GF-D8 (cell line): ENCODE measurements around the gene SIPA1L3.

Source experiments
- DNase-seq: peaks from one replicate; lab custom pipeline; 2025; lab: John Stamatoyannopoulos, UW

SIPA1L3 gene

DNA sequence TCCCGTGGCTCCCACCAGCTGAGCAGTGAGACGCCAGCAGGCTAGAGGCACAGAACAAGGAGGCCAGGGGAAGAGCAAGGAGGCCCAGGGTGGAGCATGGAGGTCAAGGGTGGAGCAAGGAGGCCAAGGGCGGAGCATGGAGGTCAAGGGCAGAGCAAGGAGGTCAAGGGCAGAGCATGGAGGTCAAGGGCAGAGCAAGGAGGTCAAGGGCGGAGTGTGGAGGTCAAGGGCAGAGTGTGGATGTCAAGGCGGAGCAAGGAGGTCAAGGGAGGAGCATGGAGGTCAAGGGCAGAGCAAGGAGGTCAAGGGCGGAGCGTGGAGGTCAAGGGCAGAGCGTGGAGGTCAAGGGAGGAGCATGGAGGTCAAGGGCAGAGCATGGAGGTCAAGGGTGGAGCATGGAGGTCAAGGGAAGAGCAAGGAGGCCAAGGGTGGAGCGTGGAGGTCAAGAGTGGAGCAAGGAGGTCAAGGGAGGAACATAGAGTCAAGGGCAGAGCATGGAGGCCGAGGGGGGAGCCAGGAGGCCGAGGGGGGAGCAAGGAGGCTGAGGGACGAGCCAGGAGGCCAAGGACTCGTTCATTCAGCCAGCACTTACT lies 289.3 kb downstream of the SIPA1L3 start:
- DNase-seq: no peak

DNA sequence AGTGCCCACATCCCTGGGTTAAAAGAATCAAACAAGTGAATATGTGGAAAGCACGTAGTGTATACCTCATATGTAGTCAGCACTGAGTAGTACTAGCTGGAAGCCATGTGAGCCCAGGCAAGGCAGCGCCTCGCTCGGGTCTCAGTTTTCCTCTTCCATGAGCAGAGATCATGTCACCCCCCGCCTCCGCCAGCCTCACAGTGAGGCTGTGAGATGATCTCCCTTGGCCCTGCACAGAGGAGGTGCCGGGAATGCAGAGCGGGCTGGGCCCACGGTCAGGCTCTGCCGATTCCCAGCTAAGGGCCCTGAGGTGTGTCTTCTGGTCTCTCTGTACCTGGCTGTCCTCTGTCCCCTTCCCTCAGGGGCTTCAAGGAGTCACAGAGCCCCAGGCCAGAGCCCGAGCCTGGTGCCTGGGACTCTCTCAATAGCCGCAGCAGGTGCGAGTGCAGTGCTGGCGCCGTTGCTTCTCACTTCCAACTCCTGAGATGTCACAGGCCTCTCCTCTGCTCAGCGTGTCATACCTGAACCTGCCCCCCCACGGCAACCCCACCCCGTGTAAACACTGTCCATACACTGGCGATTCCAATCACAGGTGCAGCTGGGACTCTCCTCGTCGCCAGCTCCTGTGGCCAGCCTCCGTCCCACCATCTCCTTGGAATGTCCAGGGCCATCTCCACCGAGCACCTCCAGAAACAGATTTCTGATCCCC lies 290.1 kb downstream of the SIPA1L3 start:
- no peak for DNase-seq

DNA sequence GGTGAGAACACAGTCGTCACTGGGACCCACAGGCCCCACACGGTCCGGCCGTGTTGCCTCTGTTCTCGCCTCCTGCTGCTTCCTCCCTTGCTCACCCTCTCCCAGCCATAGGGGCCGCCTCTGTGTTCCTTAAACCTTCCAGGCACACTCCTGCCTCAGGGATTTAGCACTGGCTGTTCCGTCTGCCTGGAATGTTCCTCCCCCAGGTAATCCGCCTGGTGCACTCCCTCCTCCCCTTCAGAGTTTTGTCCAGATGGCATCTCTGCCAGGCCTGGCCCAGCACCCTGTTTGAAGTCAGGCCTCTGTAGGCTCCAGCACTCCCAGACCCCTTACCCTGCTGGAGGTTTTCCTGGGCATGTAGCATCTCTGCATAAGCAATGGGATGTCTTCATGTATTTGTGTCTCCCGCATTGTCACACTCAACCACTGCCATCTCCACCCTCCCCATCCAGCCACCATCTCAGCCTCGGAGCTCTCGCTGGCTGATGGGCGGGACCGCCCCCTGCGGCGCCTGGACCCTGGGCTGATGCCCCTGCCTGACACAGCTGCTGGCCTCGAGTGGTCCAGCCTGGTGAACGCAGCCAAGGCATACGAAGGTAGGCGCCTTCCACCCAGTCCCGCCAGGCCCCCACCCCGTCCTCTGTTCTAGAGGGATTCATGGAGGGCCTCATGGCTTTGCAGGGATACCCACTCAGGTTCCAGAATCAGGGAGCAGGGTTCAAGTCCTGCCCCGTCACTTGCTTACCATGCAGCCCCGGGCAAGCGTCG lies 291.1 kb downstream of the SIPA1L3 start:
- DNase-seq: no peak

DNA sequence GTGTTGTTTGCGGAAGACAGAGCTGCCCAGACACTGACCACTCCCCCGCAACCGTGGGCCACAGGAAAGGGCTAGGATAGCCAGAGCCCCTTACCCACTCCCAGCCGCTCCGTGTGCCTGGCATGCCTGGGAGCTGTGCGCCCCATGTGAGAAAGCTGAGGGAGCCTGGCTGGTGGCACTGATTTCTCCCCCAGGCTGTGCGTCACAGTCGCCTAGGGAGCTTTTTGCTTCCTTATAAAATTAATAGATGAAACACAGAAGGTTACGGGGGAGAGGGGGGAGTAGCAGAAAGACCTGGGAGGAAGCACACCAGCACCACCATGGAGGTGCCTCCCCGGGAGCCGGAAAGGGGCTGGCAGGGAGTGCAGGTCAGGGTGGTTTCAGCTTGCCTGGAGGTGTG lies 292.3 kb downstream of the SIPA1L3 start:
- no peak for DNase-seq

DNA sequence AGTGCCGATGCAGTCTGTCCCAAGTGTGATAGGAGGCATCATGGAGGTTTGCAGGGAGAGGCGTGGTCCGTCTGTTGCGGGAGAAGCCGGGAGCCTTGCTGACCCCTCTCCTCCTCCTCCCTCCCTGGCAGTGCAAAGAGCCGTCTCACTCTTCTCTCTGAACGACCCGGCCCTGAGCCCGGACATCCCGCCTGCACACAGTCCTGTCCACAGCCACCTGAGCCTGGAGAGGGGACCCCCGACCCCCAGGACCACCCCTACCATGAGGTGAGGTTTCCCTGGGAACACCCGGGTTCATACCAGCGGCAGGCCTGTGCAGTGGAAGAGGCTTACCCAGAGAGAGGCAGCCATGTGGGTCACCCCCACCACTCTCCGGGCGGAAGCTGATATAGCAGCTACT lies 294.7 kb downstream of the SIPA1L3 start:
- DNase-seq: no peak

DNA sequence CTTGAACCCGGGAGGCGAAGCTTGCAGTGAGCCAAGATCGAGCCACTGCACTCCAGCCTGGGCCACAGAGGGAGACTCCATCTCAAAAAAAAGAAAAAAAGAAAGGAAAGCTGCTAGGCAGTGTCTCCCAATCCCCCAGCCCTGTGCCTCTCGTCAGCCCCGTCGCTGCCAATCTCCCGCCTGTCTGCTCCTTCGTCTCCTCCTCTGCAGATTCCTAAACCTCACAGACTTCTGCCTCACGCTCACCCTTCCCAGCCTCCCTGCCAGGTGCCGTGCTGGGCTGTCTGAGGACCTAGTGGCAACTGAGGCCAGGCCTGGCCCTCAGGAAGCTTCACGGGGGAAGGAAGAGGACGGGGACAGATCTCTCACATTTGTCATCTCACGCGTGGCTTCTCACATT lies 295.5 kb downstream of the SIPA1L3 start:
- no peak for DNase-seq

DNA sequence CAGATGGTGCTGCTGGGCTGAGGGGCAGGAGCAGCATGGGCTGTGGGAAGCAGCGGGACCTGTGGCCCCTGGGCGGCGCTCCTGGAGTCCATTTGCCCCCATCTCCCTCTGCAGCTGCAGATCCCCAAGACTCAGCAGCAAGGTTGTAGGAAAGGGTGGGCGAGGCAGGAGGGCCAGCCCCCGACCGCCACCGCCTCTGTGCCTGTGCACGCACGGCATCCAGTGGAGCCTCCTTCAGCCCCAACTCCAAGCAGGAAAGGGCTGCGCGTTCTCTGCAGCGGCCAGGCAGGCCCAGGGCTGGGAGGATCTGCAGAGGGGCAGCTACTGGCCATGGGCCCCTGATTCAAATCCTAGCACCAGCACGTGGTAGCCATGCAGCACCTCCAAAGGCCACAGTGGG lies 296.2 kb downstream of the SIPA1L3 start:
- no peak for DNase-seq

DNA sequence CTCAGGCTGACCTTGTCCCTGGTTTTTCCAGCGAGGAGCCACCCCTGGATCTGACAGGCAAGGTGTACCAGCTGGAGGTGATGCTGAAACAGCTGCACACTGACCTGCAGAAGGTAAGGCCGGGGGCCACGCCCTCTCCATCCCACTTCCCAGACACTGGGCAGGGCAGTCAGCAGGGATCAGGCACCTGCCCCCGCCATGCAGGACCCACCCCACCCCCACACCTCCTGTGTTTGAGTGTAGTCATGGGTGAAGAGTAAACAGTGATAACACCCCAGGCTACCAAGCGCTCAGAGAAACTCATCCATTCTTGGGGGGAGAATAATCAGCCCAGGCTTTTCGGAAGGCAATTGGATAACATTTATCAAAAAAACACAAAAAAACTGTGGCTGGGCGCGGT lies 297.1 kb downstream of the SIPA1L3 start:
- DNase-seq: no peak

DNA sequence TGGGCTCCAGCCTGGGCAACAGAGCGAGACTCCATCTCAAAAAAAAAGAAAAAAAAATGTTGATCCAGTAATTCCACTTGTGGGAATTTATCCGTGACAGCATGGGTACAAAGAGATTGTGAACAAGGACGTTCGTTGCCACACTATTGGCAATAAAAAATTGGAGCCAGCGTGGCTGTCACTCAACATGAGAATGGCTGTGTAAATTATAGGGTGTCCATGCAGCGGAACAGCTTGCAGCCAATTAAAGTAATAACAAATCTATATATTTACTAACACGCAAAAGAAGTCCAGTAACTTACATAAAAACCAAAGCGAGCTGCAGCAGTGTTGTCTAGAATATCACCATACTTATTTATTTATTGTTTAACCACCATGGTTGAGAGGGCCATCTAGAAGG lies 297.7 kb downstream of the SIPA1L3 start:
- no peak for DNase-seq

DNA sequence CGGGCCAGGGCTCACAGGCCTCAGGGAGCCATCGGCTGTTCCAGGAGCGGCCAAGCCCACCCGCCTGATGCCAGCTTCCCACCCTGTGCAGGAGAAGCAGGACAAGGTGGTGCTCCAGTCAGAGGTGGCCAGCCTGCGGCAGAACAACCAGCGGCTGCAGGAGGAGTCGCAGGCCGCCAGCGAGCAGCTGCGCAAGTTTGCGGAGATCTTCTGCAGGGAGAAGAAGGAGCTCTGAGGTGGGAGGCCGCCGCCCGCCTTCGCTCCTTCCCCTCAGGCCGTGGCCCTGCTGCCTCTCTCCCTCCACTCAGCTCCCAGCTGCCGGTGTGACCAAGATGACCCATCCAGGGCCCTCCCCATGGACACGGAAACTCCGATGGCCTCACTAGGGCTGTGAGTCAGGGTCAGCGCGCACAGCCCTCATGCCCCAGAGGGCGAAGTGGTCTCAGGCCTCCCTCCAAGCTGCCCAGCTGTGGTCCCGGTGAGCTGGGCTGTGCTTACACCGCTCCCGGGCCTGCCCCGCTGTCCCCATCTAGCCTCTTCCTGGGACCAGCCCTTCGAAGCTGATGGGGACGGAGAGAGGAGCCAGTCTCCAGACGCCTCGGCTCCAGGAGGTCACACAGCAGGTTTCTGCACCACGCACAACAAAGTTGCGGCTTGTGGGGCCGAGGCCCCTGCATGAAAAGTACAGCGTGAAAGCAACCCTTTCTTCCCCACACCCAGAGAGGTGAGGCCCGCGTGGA lies 299.2 kb downstream of the SIPA1L3 start:
- DNase-seq: no peak

DNA sequence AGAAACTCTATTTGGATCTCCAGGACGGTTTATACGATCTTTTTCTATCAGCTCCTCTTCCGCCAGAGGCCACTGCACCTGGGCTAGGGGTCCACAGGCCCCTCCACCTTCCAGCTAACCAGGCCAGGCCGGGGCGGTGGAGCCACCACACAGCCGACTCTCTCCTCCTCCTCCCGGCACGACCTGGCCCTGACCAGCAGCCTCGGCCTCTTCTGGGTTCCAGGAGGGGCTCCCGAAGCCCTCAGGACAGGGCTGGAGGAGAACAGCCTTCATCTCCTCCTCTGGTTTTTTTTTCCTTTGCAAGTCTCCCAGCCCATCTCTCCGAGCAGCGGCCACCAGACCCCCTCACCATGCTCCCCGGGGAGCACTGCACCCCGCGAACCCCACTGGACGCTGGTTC lies 299.9 kb downstream of the SIPA1L3 start:
- DNase-seq: no peak

DNA sequence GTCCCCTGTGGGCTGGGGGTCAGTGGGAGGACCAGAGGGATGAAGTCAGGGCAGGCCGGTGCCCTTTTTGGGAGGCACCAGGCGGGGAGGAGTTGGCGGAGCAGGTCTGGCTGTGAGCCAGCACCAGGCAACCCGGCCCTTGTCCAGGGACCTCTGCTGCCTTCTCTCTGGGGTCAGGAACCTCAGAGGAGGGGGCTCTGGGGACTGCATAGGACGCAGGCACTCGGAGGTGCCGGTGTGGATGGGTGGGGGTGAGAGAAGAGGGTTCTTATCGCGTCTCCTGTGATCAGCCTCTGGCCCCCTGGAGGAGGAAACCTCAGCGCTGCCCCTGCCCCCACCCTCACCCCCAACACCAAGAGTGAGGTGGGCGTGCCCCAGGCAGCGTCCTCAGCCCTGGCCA lies 300.5 kb downstream of the SIPA1L3 start:
- DNase-seq: no peak

DNA sequence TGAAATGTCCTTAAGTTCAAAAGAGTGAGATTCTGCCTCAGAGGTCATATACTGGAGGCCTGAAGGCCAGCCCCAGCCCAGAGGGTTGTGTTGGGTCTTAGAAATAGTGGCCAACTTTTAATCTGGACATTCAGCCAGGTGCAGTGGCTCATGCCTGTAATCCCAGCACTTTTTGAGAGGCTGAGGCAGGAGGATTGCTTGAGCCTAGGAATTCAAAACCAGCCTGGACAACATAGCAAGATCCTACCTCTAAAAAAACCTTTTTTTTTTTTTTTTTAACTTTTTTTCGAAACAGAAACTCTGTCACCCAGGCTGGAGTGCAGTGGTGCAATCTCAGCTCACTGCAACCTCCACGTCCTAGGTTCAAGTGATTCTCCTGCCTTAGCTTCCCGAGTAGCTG lies 301.6 kb downstream of the SIPA1L3 start:
- no peak for DNase-seq

DNA sequence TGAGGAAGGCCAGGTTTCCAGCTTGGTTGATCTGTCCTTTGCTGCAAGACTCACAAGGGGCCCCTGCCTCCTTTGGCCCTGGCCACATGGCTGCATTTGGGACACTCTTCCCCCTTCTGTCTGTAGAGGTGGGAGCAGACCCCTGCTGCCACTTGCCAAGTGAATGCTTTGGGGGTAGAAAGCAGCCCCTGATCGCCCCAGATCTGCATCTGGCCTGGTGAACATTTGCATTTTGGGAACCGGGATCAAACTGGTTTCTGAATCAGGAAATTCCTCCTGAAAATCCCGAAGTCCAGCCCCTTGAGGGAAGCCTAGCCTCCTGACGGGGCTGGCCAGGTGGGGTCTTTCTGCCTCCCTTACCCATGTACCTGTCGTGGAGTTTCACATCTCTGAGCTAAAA lies 302.1 kb downstream of the SIPA1L3 start:
- no peak for DNase-seq

DNA sequence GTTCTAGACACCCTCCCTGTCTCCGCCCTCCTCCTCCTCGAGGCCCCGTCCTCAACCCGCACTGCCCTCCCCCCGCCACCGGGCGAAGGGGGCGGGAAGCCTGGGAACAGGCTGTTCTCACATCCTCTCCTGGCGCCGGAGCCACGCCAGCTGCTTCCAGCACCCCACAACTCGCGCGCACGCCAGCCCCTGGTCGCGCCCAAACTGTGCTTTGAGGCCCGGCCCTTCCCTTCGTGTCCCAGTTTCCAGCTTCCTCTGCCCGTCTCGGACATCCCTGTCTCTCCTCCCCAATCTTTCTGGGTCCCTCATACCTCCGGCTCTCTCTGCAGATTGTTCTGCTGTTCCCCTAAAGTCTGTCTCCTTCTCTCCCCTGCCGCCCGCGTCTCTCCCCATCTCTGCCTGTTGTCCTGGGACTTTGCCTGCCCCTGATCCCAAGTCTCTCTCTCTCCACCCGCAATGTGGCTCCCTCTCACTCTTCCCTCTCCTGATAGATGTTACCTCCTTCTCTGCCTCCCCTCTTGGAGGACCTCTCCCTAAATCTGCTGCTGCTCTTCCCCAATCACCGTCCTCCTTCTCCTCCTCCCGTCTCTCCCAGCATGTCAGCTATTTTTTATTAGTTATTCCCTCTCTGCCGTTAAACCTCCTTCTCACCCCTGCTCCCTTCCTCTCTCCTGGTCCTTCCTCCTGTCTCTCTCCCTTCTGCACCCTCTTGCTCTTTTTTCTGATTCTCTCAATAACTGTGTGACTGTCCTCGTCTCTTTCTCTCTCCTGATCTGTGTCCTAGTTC lies 302.9 kb downstream of the SIPA1L3 start:
- no peak for DNase-seq

DNA sequence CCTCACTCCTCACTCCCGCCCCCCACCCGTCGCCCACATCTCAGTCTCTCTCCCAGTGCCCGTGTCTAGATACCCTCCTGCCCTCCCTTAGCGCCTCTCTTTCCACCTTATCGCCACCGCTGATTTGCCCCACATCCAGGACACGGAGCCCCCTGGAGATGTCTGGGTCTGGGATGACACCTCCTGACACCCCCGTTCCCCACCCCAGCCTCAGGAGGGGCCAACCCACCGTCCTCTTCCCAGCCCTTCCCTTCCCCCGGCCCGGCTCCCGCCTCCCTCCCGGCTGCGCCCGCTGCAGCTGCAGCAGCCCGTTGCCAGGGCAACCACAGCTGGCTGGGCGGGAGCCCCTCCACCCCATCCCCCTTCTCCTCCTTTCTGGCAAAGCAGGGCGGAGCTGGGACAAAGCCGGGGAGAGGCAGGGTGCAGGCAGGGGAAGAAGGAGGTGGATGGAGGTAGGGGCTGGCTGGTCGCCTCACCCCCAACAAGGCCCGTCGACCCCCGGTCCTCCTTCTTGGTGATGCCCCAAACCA lies 303.5 kb downstream of the SIPA1L3 start:
- no peak for DNase-seq

DNA sequence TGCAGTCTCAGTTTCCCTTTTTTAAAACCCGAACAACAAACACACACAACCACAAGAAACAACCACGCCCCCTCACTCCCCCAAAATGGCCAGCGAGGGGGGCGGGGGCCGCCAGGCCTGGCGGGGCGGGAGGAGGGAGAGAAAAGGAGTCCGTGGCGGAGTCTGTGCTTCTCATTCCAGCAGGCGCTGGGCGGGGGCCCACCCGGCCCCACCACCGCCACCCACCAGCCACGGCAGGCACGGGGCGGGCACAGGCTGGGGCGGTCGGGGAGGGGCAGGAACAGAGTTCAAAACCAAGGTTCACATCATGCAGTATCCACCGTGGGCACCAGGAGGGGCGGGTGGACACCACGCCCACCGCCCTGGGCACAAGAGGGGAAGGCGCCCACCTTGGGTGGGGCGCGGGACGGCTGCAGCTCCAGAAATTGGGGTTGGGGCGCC lies 304.2 kb downstream of the SIPA1L3 start:
- DNase-seq: no peak

DNA sequence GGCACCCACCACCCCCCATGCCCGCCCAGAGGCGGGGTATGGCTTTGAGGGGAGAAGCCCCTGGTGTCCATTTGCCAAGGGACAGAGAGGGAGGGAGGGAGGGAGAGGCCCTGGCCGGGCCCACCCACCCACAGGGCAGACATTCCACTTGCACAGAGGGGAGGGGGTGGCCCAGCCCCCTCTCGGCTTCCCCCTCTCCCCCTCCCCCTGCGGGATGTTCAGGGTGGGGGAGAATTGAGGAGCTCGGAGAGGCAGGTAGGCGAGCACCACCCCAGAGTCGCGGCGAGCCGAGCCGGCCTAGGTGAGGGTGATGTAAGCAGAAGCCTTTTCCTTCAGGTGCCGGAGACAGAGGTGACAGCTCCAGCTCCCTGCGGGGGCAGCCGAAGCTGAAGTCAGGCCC lies 304.8 kb downstream of the SIPA1L3 start:
- DNase-seq: no peak

DNA sequence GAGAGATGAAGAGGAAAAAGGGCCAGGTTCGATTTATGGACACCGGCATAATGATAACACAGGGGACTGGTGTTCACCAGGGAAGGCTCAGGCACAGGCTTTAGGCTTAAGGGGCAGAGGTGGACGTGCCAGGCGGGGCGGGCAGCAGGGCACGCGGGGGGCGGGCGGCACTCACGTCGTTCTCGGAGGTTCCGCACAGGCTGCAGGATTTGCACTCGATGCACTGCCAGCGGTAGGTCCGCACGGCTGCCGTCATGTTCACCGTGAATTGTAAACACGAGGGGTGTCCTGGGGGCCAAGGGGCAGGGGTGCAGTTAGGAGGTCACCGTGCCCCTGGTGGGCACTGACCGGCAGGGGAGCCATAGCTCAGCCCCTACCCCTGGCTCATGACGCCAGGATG lies 306.5 kb downstream of the SIPA1L3 start:
- DNase-seq: no peak

DNA sequence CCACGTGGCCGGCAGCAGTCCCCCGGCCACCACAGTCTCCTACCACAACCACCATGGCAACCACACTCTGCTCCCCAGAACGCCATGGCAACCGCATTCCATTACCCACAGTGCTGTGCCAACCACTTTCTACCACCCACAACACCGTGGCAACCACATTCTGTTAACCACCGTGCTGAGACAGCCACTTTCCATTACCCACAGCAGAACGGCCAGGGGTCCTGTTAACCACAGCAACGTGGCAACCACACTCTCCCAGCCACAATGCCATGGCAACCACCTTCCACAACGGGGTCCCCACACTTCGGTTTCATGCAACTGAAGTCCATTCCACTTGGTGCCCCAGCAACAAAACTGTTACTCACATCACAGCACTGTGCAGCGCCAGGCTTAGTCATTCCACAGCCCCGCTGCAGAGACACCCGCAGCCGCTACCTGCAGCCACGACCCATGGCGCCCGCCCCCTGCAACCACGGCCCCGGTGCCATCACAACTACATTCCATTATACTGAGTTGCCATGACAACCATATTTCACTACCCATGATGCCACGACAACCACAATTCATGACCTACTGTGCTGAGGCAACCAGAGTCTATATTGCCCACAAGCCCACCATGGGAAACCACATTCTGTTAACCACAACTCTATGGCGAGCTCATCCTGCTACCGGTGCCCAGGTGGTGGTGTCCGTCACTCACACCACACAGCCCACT lies 307.1 kb downstream of the SIPA1L3 start:
- DNase-seq: peak; percentile 47
